Liver (tissue), 3 donors: Measurements from ENCODE around the gene WNT11.

Experiments
- EGR1 ChIP-seq, 2 donors: IDR thresholded peaks; 2 replicates each; pipeline ENCODE4 v1.6.1; 2016 to 2018; ENCODE audit warnings: antibody characterized with exemption in 2 of 2, low read depth in 2 of 2
- JUND ChIP-seq, 2 donors: IDR thresholded peaks; 2 replicates each; pipeline ENCODE4 v1.6.1; 2016; ENCODE audit warnings: antibody characterized with exemption in 2 of 2
- TF ChIP-seq, protein P1 (sequence below): fragments of 150-350 bp; IDR thresholded peaks from 2 replicates; pipeline ENCODE4 v1.5.1; 2017; ENCODE audit warnings: improper control_type of control experiment, low read depth, low read length; ENCODE audit not compliant: missing input control
- TF ChIP-seq, protein P2 (sequence below): IDR thresholded peaks from 2 replicates; pipeline ENCODE4 v1.6.1; 2016; ENCODE audit warnings: antibody characterized with exemption
- donor health status: healthy.
- donor health status: healthy.

- no peak for TF ChIP-seq JUND (IDR thresholded peaks at IDR 0.05)
- TF ChIP-seq, protein P1, sequence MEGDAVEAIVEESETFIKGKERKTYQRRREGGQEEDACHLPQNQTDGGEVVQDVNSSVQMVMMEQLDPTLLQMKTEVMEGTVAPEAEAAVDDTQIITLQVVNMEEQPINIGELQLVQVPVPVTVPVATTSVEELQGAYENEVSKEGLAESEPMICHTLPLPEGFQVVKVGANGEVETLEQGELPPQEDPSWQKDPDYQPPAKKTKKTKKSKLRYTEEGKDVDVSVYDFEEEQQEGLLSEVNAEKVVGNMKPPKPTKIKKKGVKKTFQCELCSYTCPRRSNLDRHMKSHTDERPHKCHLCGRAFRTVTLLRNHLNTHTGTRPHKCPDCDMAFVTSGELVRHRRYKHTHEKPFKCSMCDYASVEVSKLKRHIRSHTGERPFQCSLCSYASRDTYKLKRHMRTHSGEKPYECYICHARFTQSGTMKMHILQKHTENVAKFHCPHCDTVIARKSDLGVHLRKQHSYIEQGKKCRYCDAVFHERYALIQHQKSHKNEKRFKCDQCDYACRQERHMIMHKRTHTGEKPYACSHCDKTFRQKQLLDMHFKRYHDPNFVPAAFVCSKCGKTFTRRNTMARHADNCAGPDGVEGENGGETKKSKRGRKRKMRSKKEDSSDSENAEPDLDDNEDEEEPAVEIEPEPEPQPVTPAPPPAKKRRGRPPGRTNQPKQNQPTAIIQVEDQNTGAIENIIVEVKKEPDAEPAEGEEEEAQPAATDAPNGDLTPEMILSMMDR: no peak
- TF ChIP-seq EGR1 (IDR thresholded peaks at IDR 0.05; ENCODE audit: low read depth in 2 of 2): no peak
- TF ChIP-seq, protein P2, sequence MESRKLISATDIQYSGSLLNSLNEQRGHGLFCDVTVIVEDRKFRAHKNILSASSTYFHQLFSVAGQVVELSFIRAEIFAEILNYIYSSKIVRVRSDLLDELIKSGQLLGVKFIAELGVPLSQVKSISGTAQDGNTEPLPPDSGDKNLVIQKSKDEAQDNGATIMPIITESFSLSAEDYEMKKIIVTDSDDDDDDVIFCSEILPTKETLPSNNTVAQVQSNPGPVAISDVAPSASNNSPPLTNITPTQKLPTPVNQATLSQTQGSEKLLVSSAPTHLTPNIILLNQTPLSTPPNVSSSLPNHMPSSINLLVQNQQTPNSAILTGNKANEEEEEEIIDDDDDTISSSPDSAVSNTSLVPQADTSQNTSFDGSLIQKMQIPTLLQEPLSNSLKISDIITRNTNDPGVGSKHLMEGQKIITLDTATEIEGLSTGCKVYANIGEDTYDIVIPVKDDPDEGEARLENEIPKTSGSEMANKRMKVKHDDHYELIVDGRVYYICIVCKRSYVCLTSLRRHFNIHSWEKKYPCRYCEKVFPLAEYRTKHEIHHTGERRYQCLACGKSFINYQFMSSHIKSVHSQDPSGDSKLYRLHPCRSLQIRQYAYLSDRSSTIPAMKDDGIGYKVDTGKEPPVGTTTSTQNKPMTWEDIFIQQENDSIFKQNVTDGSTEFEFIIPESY: no peak
These were observed 33.3 kb upstream of the WNT11 start for GRCh38 chr11:76239483-76240160.
